ENCODE results near the gene GNA12.
"Not testable (repeated sequence)": the region's sequence is repeated elsewhere in the genome, so short reads cannot be mapped to it uniquely, and the experiment has no call there.

The GNA12 gene

GRCh38 chr7:2758673-2759616, 85.2 kb downstream of the GNA12 start:
- Mint-ChIP-seq H3K27me3 (no peaks in the 10 kb centered on the region), H3K9me3 (no peaks in the 10 kb centered on the region), H3K4me1 (peaks cover 57% of the 10 kb centered on the region), H3K27ac (peak overlapping the region; percentile 96), H3K36me3 (peaks cover 63% of the 10 kb centered on the region), H3K4me3 (peak overlapping the region; percentile 60)
- ATAC-seq: no peak

GRCh38 chr7:2757904-2758672, 86.0 kb downstream of the GNA12 start:
- ATAC-seq: peak; percentile 95
- peak overlapping the region; percentile 96 for H3K27ac Mint-ChIP-seq
- H3K9me3 Mint-ChIP-seq: no peaks in the 10 kb centered on the region
- H3K36me3 Mint-ChIP-seq: peaks cover 72% of the 10 kb centered on the region
- H3K4me1 Mint-ChIP-seq: peaks cover 60% of the 10 kb centered on the region
- H3K4me3 Mint-ChIP-seq: peak overlapping the region; percentile 60
- no peaks in the 10 kb centered on the region for H3K27me3 Mint-ChIP-seq

- H3K9me3 Mint-ChIP-seq: no peaks in the 10 kb centered on the region
- peak overlapping the region; percentile 60 for H3K4me3 Mint-ChIP-seq
- ATAC-seq: no peak
- H3K27ac Mint-ChIP-seq: peak overlapping the region; percentile 96
- H3K36me3 Mint-ChIP-seq: peaks cover 72% of the 10 kb centered on the region
- no peaks in the 10 kb centered on the region for H3K27me3 Mint-ChIP-seq
- peaks cover 60% of the 10 kb centered on the region for H3K4me1 Mint-ChIP-seq
These were observed 86.7 kb downstream of the GNA12 start for GRCh38 chr7:2757361-2757903.

DNA sequence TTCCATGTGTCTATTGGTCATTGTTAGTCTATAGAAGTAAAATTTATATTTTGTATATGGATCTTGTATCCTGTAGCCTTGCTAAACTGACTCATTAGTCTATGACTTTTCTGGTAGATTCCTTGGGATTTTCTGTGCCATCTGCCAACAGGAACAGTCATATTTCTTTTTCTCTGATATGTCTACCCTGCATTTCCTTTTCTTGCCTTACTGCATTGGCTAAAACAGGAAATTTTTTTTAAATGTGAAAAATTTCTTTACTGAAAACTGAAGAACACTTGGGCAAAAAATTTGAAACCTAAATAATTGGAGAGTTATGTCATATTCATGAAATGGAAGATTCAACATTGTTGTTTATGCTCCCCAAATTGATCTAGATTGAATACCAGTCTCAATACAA, 88.6 kb downstream of the GNA12 start:
- Mint-ChIP-seq H3K27ac (no peak overlapping the region), H3K4me3 (no peak overlapping the region), H3K36me3 (peaks cover 63% of the 10 kb centered on the region), H3K4me1 (peaks cover 71% of the 10 kb centered on the region), H3K9me3 (no peaks in the 10 kb centered on the region), H3K27me3 (no peaks in the 10 kb centered on the region)
- ATAC-seq: no peak

DNA sequence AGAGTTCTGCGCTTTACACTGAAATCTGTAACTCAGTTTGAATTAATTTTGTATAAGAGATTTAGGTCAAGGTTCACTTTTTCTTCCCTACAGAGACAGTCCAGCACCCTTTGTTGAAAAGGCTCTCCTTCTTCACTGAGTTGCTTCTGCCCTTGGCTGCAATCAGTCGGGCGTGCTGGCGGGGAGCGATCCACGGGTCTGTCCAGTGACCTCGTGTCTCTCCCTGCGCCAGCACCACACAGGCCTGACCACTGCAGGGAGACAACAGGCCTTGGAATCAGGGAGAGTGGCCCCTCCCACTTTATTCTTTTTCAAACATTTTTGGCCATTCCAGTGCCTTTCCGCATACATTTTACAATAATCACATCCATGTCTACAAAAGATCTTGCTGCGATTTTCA, 89.2 kb downstream of the GNA12 start:
- Mint-ChIP-seq H3K27me3 (no peaks in the 10 kb centered on the region), H3K9me3 (no peaks in the 10 kb centered on the region), H3K4me3 (no peak overlapping the region), H3K27ac (no peak overlapping the region), H3K36me3 (peaks cover 63% of the 10 kb centered on the region), H3K4me1 (peaks cover 70% of the 10 kb centered on the region)
- no peak for ATAC-seq

GRCh38 chr7:2754086-2754485, 90.0 kb downstream of the GNA12 start:
- no peaks in the 10 kb centered on the region for H3K9me3 Mint-ChIP-seq
- H3K36me3 Mint-ChIP-seq: peaks cover 60% of the 10 kb centered on the region
- H3K4me3 Mint-ChIP-seq: no peak overlapping the region
- H3K27me3 Mint-ChIP-seq: no peaks in the 10 kb centered on the region
- peaks cover 66% of the 10 kb centered on the region for H3K4me1 Mint-ChIP-seq
- no peak overlapping the region for H3K27ac Mint-ChIP-seq
- ATAC-seq: no peak

- ATAC-seq: no peak
- Mint-ChIP-seq H3K4me3 (no peak overlapping the region), H3K27me3 (no peaks in the 10 kb centered on the region), H3K27ac (no peak overlapping the region), H3K9me3 (no peaks in the 10 kb centered on the region), H3K4me1 (peaks cover 57% of the 10 kb centered on the region), H3K36me3 (peaks cover 54% of the 10 kb centered on the region)
These were observed 91.0 kb downstream of the GNA12 start for GRCh38 chr7:2753148-2753547.

DNA sequence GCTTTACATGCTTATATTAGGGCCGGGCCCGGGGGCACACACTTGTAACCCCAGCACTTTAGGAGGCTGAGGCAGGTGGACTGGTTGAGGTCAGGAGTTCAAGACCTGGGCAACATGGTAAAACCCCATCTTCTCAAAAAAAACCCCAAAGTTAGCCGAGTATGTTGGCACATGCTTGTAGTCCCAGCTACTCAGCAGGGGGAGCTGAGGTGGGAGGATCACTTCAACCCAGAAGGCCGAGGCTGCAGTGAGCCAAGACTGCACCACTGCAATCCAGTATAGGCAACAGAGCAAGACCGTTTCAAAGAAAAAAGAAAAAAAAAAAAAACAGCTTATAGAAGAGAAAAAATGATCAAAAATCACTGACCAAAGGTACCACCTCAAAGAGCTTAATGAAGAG, 93.0 kb downstream of the GNA12 start:
- Mint-ChIP-seq H3K4me3 (no peak overlapping the region), H3K36me3 (peaks cover 50% of the 10 kb centered on the region), H3K27ac (peak overlapping the region; percentile 33), H3K9me3 (peaks cover 6% of the 10 kb centered on the region), H3K27me3 (no peaks in the 10 kb centered on the region), H3K4me1 (peaks cover 48% of the 10 kb centered on the region)
- ATAC-seq: peak; percentile 60

DNA sequence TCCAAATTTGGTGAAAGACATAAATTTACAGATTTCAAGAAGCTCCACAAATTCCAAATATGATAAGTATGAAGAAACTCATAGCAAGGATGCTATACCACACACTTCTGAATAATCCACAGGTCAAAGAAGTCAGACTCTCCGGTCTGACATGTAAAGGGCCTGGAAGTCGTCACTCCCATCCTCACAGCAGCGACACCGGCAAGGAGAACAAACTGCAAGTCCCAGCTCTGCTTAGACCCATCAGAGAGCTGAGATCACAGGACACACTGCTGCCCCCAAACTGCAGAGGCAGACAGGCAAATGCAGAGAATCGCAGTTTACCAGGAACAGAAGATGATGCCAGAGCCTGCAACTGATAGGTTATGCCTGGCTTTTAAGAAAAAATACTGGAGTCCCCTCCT, 94.1 kb downstream of the GNA12 start:
- no peak for ATAC-seq
- Mint-ChIP-seq H3K27ac (no peak overlapping the region), H3K27me3 (no peaks in the 10 kb centered on the region), H3K36me3 (peaks cover 53% of the 10 kb centered on the region), H3K9me3 (peaks cover 12% of the 10 kb centered on the region), H3K4me3 (no peak overlapping the region), H3K4me1 (peaks cover 54% of the 10 kb centered on the region)

- not testable (repeated sequence) for ATAC-seq
- peaks cover 53% of the 10 kb centered on the region for H3K4me1 Mint-ChIP-seq
- H3K9me3 Mint-ChIP-seq: peaks cover 15% of the 10 kb centered on the region
These were observed 95.4 kb downstream of the GNA12 start for GRCh38 chr7:2748684-2749083.

GRCh38 chr7:2743523-2744185, 100.5 kb downstream of the GNA12 start:
- peaks cover 15% of the 10 kb centered on the region for H3K9me3 Mint-ChIP-seq
- not testable (repeated sequence) for H3K27me3 Mint-ChIP-seq, H3K4me3 Mint-ChIP-seq, H3K27ac Mint-ChIP-seq, ATAC-seq
- peaks cover 39% of the 10 kb centered on the region for H3K36me3 Mint-ChIP-seq
- H3K4me1 Mint-ChIP-seq: peaks cover 42% of the 10 kb centered on the region

More at GRCh38 chr7:2748684-2749083, 95.4 kb downstream of the GNA12 start:
- not testable (repeated sequence) for H3K4me3 Mint-ChIP-seq, H3K27me3 Mint-ChIP-seq, H3K27ac Mint-ChIP-seq
- peaks cover 49% of the 10 kb centered on the region for H3K36me3 Mint-ChIP-seq

- peaks cover 32% of the 10 kb centered on the region for H3K36me3 Mint-ChIP-seq
- peaks cover 53% of the 10 kb centered on the region for H3K4me1 Mint-ChIP-seq
- no peak for ATAC-seq
- H3K27ac Mint-ChIP-seq: no peak overlapping the region
- H3K4me3 Mint-ChIP-seq: no peak overlapping the region
- H3K9me3 Mint-ChIP-seq: no peaks in the 10 kb centered on the region
- H3K27me3 Mint-ChIP-seq: no peaks in the 10 kb centered on the region
These were observed 105.2 kb downstream of the GNA12 start for GRCh38 chr7:2738766-2739549.

GRCh38 chr7:2737771-2738540, 106.2 kb downstream of the GNA12 start:
- Mint-ChIP-seq H3K36me3 (peaks cover 41% of the 10 kb centered on the region), H3K4me3 (no peak overlapping the region), H3K27ac (no peak overlapping the region), H3K27me3 (no peaks in the 10 kb centered on the region), H3K4me1 (peaks cover 61% of the 10 kb centered on the region), H3K9me3 (no peaks in the 10 kb centered on the region)
- no peak for ATAC-seq

Data from stimulated activated memory B cell treated with anti-CD40 and anti-IgM and Interleukin-4, amounts not matched to agents 10 μg/mL and 1 μg/mL and 100 μg/mL, for 72 hours (primary cell).